T-cell (primary cell): ENCODE measurements around the gene CACNB1. TPM values are rescaled to one million over a fixed set of nuclear protein-coding genes. Genes with fewer than 3 reads are reported as not detected.
"Not testable (repeated sequence)": the region's sequence is repeated elsewhere in the genome, so short reads cannot be mapped to it uniquely, and the experiment has no call there.

Source experiments
- ATAC-seq, 4 experiments: fragments of 200-7000 bp in 3 of 4; fragments of 150-1000 bp in 1 of 4; cut with Tn5 transposase; replicated peaks in 1 of 4; 1 replicate in 3 of 4; 2 replicates in 1 of 4; pipeline ENCODE4 v1.10.0; 2021; ENCODE audit warnings: moderate library complexity in 3 of 4, mild to moderate bottlenecking in 2 of 4, moderate number of reproducible peaks in 1 of 4
- CTCF ChIA-PET, 2 donors: fragments of 300-600 bp; sonication (Branson Sonifier 250); formaldehyde crosslinking; loops; one replicate each; lab custom pipeline; 2022; ENCODE audit warnings: antibody characterized with exemption in 2 of 2; lab: Charles Lee
- POLR2A ChIA-PET, 2 donors: fragments of 300-600 bp; sonication (Branson Sonifier 250); formaldehyde crosslinking; loops; one replicate each; lab custom pipeline; 2022; ENCODE audit warnings: antibody characterized with exemption in 2 of 2; lab: Charles Lee
- DNase-seq, 35 experiments: peaks; one replicate each; pipeline versions ENCODE4 v3.0.0 to v3.0.0-alpha.2; 2013 to 2023
- H3K27ac ChIP-seq: one replicate; pipeline ENCODE4 v1.5.1; 2013; ENCODE audit warnings: low read length
- H3K27me3 ChIP-seq, 2 experiments: replicated peaks in 1 of 2; 1 replicate in 1 of 2; 2 replicates in 1 of 2; pipeline versions ENCODE4 v1.6.1 to v1.7.0; 2013; ENCODE audit warnings: low read length in 1 of 2, mixed read lengths in 1 of 2; ENCODE audit not compliant: control insufficient read depth in 2 of 2, insufficient read depth in 2 of 2; ENCODE audit errors: extremely low read depth in 1 of 2
- H3K36me3 ChIP-seq, 2 donors: 1 replicate in 1 of 2; 2 replicates in 1 of 2; pipeline versions ENCODE4 v1.6.1 to v1.7.0; 2013; ENCODE audit warnings: low read length in 1 of 2; ENCODE audit not compliant: control insufficient read depth in 2 of 2, insufficient read depth in 1 of 2; ENCODE audit errors: extremely low read depth in 1 of 2
- H3K4me1 ChIP-seq, 2 experiments: 1 replicate in 1 of 2; 2 replicates in 1 of 2; pipeline versions ENCODE4 v1.6.1 to v1.7.0; 2013; ENCODE audit warnings: low read length in 2 of 2, mixed read lengths in 1 of 2; ENCODE audit not compliant: insufficient read depth in 2 of 2, control insufficient read depth in 1 of 2; ENCODE audit errors: extremely low read depth in 1 of 2
- H3K4me3 ChIP-seq, 2 donors: 1 replicate in 1 of 2; 2 replicates in 1 of 2; pipeline versions ENCODE4 v1.5.1 to v1.7.0; 2013; ENCODE audit warnings: mild to moderate bottlenecking in 2 of 2, low read length in 1 of 2, moderate library complexity in 1 of 2; ENCODE audit not compliant: control insufficient read depth in 1 of 2; ENCODE audit errors: extremely low read depth in 1 of 2
- H3K9me3 ChIP-seq: 2 replicates; pipeline ENCODE4 v1.7.0; 2013
- H3K27ac Mint-ChIP-seq, 2 donors: one replicate each; pipeline ENCODE4 v1.8.0; 2020 to 2021; ENCODE audit warnings: mild to moderate bottlenecking in 2 of 2, mixed read lengths in 2 of 2
- H3K27me3 Mint-ChIP-seq, 2 donors: one replicate each; pipeline ENCODE4 v1.8.0; 2021 to 2022; ENCODE audit warnings: mixed read lengths in 2 of 2
- H3K36me3 Mint-ChIP-seq: one replicate; pipeline ENCODE4 v1.8.0; 2021; ENCODE audit warnings: mixed read lengths
- H3K4me1 Mint-ChIP-seq, 3 donors: one replicate each; pipeline ENCODE4 v1.8.0; 2020 to 2022; ENCODE audit warnings: mixed read lengths in 3 of 3, mild to moderate bottlenecking in 1 of 3
- H3K4me3 Mint-ChIP-seq, 3 donors: one replicate each; pipeline ENCODE4 v1.8.0; 2020 to 2022; ENCODE audit warnings: mild to moderate bottlenecking in 3 of 3, mixed read lengths in 3 of 3, moderate library complexity in 3 of 3
- H3K9me3 Mint-ChIP-seq, 3 donors: one replicate each; pipeline ENCODE4 v1.8.0; 2020 to 2022; ENCODE audit warnings: mixed read lengths in 3 of 3
- WGBS: methylation state at CpG from one replicate; pipeline ENCODE4 v1.1.5; 2013; ENCODE audit warnings: missing lambda C conversion rate; ENCODE audit not compliant: insufficient coverage; 5-methylcytosine and 5-hydroxymethylcytosine counted together
- total RNA-seq, 35 experiments: library from RNA in 6 of 35; stranded (reverse) in 6 of 35; fragments of 120-200 nt in 1 of 35; gene quantifications; one replicate each; pipeline versions ENCODE4 v1.2.1 to v1.2.4 and lab custom pipeline; 2013 to 2026

The CACNB1 gene
- total RNA-seq, 5 donors from 2014 or later (not counting 1 experiment from before 2014, with no cell fraction given) = 10.8 to 23.2 (median 21.4) TPM

- no peaks in the 10 kb centered on the region for H3K36me3 ChIP-seq
- H3K27me3 Mint-ChIP-seq = peaks cover 23 to 32% of the 10 kb centered on the region in 2 donors
- ChIA-PET POLR2A (interaction anchor here (0.6 to 0.8 kb wide), 2 partner anchors 319 to 735 kb away, joined by 5 to 8 read pairs; no protein-coding TSS in a partner anchor), CTCF (interaction anchor here (0.6 to 4.0 kb wide), 3 partner anchors 15 to 251 kb away, joined by 4 to 14 read pairs (median 5); no protein-coding TSS in a partner anchor)
- no peaks in the 10 kb centered on the region for H3K9me3 ChIP-seq
- DNase-seq = no peak
- no peaks in the 10 kb centered on the region for H3K9me3 Mint-ChIP-seq
- 90% methylated on average over 11 of the region's 14 CpGs for WGBS
- no peak overlapping the region for H3K27ac Mint-ChIP-seq
- peaks cover 5 to 54% of the 10 kb centered on the region in 2 experiments for H3K4me1 ChIP-seq
- peaks cover 34 to 47% (median 41%) of the 10 kb centered on the region in 3 donors for H3K4me1 Mint-ChIP-seq
- no peak overlapping the region for H3K4me3 ChIP-seq
- ATAC-seq = no peak
- no peak overlapping the region for H3K4me3 Mint-ChIP-seq
- no peaks in the 10 kb centered on the region for H3K36me3 Mint-ChIP-seq
- no peak overlapping the region for H3K27ac ChIP-seq
- peaks cover 0 to 35% of the 10 kb centered on the region in 2 experiments for H3K27me3 ChIP-seq
Observed at GRCh38 chr17:39169101-39169500, 28.4 kb downstream of the CACNB1 start.

- DNase-seq, H3K27ac ChIP-seq, H3K36me3 Mint-ChIP-seq, H3K36me3 ChIP-seq, H3K27ac Mint-ChIP-seq, H3K4me3 ChIP-seq, ATAC-seq, H3K9me3 ChIP-seq, H3K9me3 Mint-ChIP-seq, H3K4me3 Mint-ChIP-seq: not testable (repeated sequence)
- Mint-ChIP-seq H3K27me3 (peaks cover 23 to 35% of the 10 kb centered on the region in 2 donors), H3K4me1 (peaks cover 32 to 47% (median 40%) of the 10 kb centered on the region in 3 donors)
- H3K4me1 ChIP-seq = peaks cover 5 to 54% of the 10 kb centered on the region in 2 experiments
- no CpG with 5 or more reads among the region's 10 CpGs for WGBS
- CTCF ChIA-PET = interaction anchor here (0.6 to 4.0 kb wide), 5 partner anchors 15 to 251 kb away, joined by 3 to 14 read pairs (median 5); partner anchors contain the start of gene FBXO47 (in 1 of the 2)
- H3K27me3 ChIP-seq = peaks cover 0 to 35% of the 10 kb centered on the region in 2 experiments
- POLR2A ChIA-PET = interaction anchor here (0.6 to 0.7 kb wide), 2 partner anchors 374 to 736 kb away, joined by 5 to 7 read pairs; no protein-coding TSS in a partner anchor
Observed at GRCh38 chr17:39168503-39168902, 29.0 kb downstream of the CACNB1 start.

- no peaks in the 10 kb centered on the region for H3K36me3 Mint-ChIP-seq
- peak overlapping the region in 1 of 3 donors; percentile 54 for H3K4me3 Mint-ChIP-seq
- ChIA-PET POLR2A (interaction anchor here (0.6 to 0.7 kb wide), 2 partner anchors 9 to 414 kb away, joined by 3 to 5 read pairs; no protein-coding TSS in a partner anchor), CTCF (interaction anchor here (0.6 to 4.0 kb wide), 6 partner anchors 14 to 382 kb away, joined by 3 to 14 read pairs (median 4); no protein-coding TSS in a partner anchor)
- H3K27me3 ChIP-seq = peaks cover 0 to 43% of the 10 kb centered on the region in 2 experiments
- H3K4me1 Mint-ChIP-seq = peaks cover 23 to 38% (median 30%) of the 10 kb centered on the region in 3 donors
- no peak overlapping the region for H3K4me3 ChIP-seq
- peaks cover 23 to 35% of the 10 kb centered on the region in 2 donors for H3K27me3 Mint-ChIP-seq
- no peak overlapping the region for H3K27ac ChIP-seq
- H3K36me3 ChIP-seq = no peaks in the 10 kb centered on the region
- peaks cover 5 to 44% of the 10 kb centered on the region in 2 experiments for H3K4me1 ChIP-seq
- DNase-seq = peak in 1 of 35 experiments; percentile 33
- no peak for ATAC-seq
- H3K9me3 Mint-ChIP-seq = no peaks in the 10 kb centered on the region
- no CpG with 5 or more reads among the region's 2 CpGs for WGBS
- no peaks in the 10 kb centered on the region for H3K9me3 ChIP-seq
- H3K27ac Mint-ChIP-seq = no peak overlapping the region
Observed at GRCh38 chr17:39167476-39167875, 30.0 kb downstream of the CACNB1 start.

- no peaks in the 10 kb centered on the region for H3K36me3 Mint-ChIP-seq
- Histone ChIP-seq H3K36me3 (no peaks in the 10 kb centered on the region), H3K4me3 (no peak overlapping the region), H3K9me3 (no peaks in the 10 kb centered on the region), H3K4me1 (peaks cover 5 to 40% of the 10 kb centered on the region in 2 experiments), H3K27me3 (peaks cover 0 to 44% of the 10 kb centered on the region in 2 experiments), H3K27ac (no peak overlapping the region)
- ChIA-PET POLR2A (no interaction called here), CTCF (interaction anchor here in 1 of 2 donors (0.7 to 4.0 kb wide), 5 partner anchors 13 to 184 kb away, joined by 3 to 14 read pairs (median 3); no protein-coding TSS in a partner anchor)
- peak overlapping the region in 2 of 3 donors; percentile 45 to 86 for H3K4me3 Mint-ChIP-seq
- WGBS = 83% methylated on average over 4 of the region's 7 CpGs
- no peaks in the 10 kb centered on the region for H3K9me3 Mint-ChIP-seq
- no peak for ATAC-seq
- no peak overlapping the region for H3K27ac Mint-ChIP-seq
- H3K4me1 Mint-ChIP-seq = peaks cover 23 to 32% (median 30%) of the 10 kb centered on the region in 3 donors
- peaks cover 23 to 33% of the 10 kb centered on the region in 2 donors for H3K27me3 Mint-ChIP-seq
- DNase-seq = no peak
Observed at GRCh38 chr17:39166437-39167335, 30.8 kb downstream of the CACNB1 start.

DNA sequence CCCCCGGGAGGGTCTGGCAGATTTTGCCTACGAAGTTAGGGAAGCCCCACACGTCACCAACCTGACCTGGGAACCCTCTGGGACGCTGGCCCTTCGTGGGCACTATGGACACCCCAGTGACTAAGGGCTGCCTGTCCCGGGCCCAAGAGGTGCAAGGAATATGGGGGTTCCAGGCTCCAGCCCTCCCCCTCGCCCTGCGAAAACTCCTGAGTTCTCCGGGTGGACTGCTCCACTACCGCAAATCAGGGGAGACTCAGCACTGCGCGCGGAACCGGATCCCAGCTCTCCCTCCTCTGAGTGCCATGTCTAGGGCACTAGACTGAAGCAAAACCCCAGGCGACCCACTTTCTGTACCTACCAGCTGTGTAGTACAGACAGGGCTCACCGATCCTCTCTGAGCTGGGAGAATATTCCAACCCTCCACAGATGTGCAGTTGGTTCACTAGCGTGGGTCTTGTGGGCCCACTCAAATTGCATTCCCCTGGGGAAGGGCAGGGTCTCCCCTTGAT, 31.6 kb downstream of the CACNB1 start, which contains the start of gene ARL5C:
Gene ARL5C, minus strand, starts transcription at position 321 of the 509 bp plus-strand sequence. CDS start 401 bp downstream, outside the sequence.
- Mint-ChIP-seq H3K4me3 (peak within 1 kb of the TSS; percentile 79 to 86 (median 85)), H3K36me3 (no peaks in the 10 kb centered on the region), H3K9me3 (no peaks in the 10 kb centered on the region), H3K4me1 (peaks cover 23 to 32% (median 30%) of the 10 kb centered on the region in 3 donors), H3K27me3 (peaks cover 23 to 33% of the 10 kb centered on the region in 2 donors), H3K27ac (peak within 1 kb of the TSS in 1 of 2 donors; percentile 11)
- Histone ChIP-seq H3K9me3 (no peaks in the 10 kb centered on the region), H3K27ac (no peak within 1 kb of the TSS), H3K4me3 (peak within 1 kb of the TSS; percentile 76 to 85), H3K27me3 (peaks cover 0 to 50% of the 10 kb centered on the region in 2 experiments), H3K36me3 (no peaks in the 10 kb centered on the region), H3K4me1 (peaks cover 5 to 40% of the 10 kb centered on the region in 2 experiments)
- POLR2A ChIA-PET = interaction anchor here in 1 of 2 donors (0.6 kb wide), 1 partner anchor 23 kb away, joined by 3 read pairs; no protein-coding TSS in a partner anchor
- DNase-seq (no peak), ATAC-seq (no peak)
- CTCF ChIA-PET = interaction anchor here (0.6 to 4.0 kb wide), 4 partner anchors 9 to 183 kb away, joined by 3 to 14 read pairs (median 5); no protein-coding TSS in a partner anchor
- 57% methylated on average over 16 of the region's 17 CpGs for WGBS
